GM10266 (cell line): Measurements from ENCODE around the gene MYH6.

ENCODE experiments used
- DNase-seq: peaks from one replicate; pipeline ENCODE4 v3.0.0; 2012; ENCODE audit errors: extremely low spot score
- TF ChIP-seq, protein P1 (sequence below): IDR thresholded peaks from 2 replicates; pipeline ENCODE4 v1.5.1; 2012; ENCODE audit warnings: mild to moderate bottlenecking, low read depth; ENCODE audit not compliant: control insufficient read depth, insufficient read depth; ENCODE audit errors: missing control alignments

Gene MYH6

DNA sequence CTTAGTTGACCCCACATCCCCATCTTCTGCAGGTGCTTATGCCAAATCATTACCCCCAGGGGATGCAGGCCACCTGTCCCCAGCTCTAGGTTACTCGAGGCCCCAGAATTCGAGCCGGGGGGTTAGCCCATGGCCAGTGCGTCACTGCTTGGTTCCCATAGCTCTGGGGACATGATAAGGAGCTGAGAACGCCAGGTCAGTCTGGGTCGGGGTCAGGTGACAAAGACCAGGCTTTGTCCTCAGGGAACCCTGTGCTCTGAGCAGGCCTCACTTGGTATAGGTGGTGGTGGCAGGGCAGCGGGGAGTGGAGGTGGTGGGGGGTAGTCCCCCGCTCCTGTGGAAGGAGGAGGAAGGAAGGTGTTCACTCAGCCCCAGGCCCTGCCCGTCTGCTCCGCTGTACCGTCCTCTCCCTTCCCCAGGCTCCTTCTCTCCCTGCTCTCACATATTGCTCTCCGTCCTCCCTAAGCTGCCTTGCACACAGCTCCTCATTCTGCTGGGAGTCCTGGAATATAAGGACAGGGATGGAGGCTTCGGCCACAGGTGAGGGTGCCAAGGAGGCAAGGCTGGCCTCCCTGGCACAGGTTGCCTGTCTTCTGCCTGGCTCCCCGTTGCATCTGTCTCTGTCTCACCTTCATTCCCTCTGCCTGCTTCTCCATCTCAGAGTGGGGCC, 2.0 kb upstream of the MYH6 start:
- TF ChIP-seq, protein P1, sequence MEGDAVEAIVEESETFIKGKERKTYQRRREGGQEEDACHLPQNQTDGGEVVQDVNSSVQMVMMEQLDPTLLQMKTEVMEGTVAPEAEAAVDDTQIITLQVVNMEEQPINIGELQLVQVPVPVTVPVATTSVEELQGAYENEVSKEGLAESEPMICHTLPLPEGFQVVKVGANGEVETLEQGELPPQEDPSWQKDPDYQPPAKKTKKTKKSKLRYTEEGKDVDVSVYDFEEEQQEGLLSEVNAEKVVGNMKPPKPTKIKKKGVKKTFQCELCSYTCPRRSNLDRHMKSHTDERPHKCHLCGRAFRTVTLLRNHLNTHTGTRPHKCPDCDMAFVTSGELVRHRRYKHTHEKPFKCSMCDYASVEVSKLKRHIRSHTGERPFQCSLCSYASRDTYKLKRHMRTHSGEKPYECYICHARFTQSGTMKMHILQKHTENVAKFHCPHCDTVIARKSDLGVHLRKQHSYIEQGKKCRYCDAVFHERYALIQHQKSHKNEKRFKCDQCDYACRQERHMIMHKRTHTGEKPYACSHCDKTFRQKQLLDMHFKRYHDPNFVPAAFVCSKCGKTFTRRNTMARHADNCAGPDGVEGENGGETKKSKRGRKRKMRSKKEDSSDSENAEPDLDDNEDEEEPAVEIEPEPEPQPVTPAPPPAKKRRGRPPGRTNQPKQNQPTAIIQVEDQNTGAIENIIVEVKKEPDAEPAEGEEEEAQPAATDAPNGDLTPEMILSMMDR = no peak
- DNase-seq = no peak

DNA sequence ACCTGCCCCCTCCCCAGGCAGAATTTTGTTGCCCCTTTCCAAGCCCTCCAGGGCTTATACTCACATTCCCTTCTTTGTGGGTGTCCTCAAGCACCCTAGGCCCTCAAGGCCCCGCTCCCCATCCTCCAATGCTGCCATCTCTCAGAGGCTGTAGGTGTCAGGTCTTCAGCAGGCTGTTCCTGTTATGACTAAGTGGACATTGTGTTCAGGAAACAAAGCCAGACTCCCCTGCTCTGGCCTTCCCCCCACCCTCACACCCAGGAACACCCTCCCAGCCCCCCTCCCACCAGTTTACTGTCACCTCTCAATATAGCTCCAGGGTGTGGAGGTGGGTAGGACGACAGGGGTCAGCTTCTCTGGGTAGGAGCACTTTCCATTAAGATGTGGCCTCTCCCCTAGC, 1.4 kb upstream of the MYH6 start:
- TF ChIP-seq, protein P1 = no peak
- DNase-seq = peak; percentile 53

DNA sequence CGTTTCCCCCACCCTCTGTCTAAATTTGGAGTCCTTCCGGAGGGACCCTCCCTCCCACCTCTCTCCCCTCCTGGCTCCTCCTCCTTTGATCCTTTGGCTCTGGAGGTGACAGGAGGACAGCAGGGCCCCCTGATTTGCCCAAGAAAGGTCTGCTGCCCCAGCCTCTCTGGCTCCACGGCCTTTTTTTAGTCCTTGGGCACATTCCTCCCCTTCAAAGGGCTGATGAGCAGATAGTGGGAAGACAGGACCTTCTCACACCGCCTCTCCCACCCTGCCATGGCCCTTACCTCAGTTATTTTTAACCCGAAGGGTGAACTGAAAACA, 196 bp upstream of the MYH6 start:
- DNase-seq = no peak
- TF ChIP-seq, protein P1 = no peak

DNA sequence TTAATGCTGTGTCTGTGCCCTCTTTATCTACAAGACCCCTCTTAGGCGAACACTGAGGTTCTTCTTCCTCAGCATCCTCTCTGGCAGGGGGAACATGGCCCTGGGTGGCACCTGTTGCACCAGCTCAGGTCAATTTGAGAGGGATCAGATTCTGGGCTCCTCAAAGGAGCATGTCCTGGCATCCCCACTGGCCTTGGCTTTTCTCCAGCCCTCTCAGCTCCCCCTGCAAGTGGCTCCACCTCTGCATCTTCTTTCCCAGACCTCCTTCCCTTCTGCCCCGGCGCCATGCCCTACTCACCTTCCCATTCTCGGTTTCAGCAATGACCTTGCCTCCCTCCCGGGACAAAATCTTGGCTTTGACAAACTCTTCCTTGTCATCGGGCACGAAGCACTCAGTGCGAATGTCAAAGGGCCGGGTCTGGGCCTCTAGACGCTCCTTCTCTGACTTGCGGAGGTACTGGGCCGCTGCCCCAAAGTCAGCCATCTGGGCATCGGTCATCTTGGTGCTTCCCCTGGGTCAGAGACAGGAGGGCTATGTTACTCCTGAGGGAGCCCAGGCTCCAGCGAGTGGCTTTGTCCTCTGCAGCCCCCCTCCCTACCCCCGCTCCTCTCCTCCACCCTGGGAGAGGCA, 1.2 kb downstream of the MYH6 start:
- TF ChIP-seq, protein P1 = no peak
- no peak for DNase-seq

DNA sequence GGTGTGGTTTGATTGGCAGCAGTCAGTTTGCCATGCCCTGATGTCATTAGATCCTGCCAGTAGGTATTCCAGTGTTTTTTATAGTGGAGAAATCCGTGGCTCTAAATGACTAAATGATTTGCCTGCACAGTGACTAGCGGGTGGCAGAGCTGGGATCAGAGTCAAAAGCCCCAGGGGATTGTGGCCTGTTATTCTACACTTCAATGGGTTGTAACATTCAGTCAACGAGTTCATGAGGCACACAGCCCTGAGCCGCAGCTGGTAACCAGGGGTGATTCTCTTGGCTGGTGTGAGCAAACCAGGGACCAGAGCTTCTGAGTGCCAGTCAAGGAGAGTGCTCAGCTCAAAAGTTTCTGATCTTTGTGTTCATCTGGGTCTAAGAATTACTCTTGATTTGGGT, 1.8 kb downstream of the MYH6 start:
- no peak for DNase-seq
- TF ChIP-seq, protein P1 = no peak

DNA sequence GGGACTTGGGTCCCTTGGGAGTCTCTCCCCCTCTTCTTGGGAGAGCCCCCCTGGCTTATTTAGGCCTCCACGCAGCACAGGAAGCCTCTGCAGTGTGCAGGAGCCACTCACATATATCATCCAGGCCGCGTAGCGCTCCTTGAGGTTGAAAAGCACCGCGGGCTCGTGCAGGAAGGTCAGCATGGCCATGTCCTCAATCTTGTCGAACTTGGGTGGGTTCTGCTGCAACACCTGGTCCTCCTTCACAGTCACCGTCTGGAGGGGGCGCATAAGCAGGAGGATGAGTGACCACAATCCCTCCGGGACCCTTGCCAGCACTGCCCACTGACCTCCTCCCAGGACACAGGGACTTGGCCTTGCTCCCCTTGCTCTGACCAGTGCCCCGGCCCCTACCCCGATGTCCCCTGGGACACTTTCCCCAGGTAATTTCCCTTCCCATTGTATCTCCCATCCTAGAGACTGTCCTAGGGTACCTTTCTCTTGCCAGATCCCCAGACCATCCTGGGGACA, 2.5 kb downstream of the MYH6 start:
- no peak for DNase-seq
- TF ChIP-seq, protein P1 = no peak

DNA sequence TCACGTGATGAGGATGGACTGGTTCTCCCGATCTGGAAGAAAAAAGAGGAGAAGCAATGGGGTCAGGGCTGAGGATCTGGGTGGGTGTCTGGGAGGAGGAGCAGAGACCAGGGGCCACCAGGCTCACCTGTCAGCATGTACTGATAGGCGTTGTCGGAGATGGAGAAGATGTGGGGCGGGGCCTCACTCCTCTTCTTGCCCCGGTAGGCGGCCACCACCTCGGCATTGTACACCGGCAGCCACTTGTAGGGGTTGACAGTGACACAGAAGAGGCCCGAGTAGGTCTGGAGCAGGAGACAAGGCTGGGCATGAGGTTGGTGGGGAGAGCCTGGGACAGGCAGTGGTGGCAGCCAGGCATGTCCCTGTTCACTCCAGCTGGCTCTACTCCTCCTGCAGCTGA, 3.0 kb downstream of the MYH6 start:
- TF ChIP-seq, protein P1 = no peak
- DNase-seq = no peak
